H9 (cell line): ENCODE measurements around the gene P4HTM. TPM values are rescaled to one million over a fixed set of nuclear protein-coding genes. Genes with fewer than 3 reads are reported as not detected.

ENCODE experiments used
- DNase-seq: peaks from one replicate; pipeline ENCODE4 v3.0.0-alpha.2; 2017
- H2AFZ ChIP-seq: one replicate; pipeline ENCODE4 v1.6.1; 2013; ENCODE audit warnings: mild to moderate bottlenecking, low read length, control low read depth, moderate library complexity
- H2AK5ac ChIP-seq: 2 replicates; pipeline ENCODE4 v1.6.1; 2013; ENCODE audit warnings: low read length, control low read depth, mixed read lengths; ENCODE audit not compliant: insufficient read length
- H2BK120ac ChIP-seq: one replicate; pipeline ENCODE4 v1.6.1; 2013; ENCODE audit warnings: low read depth, mild to moderate bottlenecking, low read length, control low read depth, inconsistent platforms; ENCODE audit not compliant: poor library complexity, severe bottlenecking
- H2BK12ac ChIP-seq: 2 replicates; pipeline ENCODE4 v1.6.1; 2013; ENCODE audit warnings: low read length, control low read depth, mixed read lengths, low read depth; ENCODE audit not compliant: insufficient read length
- H2BK15ac ChIP-seq: 2 replicates; pipeline ENCODE4 v1.6.1; 2013; ENCODE audit warnings: low read depth, low read length, control low read depth
- H2BK20ac ChIP-seq: one replicate; pipeline ENCODE4 v1.6.1; 2013; ENCODE audit warnings: low read depth, mild to moderate bottlenecking, low read length, control low read depth, inconsistent platforms; ENCODE audit not compliant: poor library complexity, severe bottlenecking
- H2BK5ac ChIP-seq: 2 replicates; pipeline ENCODE4 v1.6.1; 2013; ENCODE audit warnings: low read length, control low read depth, mixed read lengths; ENCODE audit not compliant: insufficient read length
- H3K14ac ChIP-seq: 2 replicates; pipeline ENCODE4 v1.6.1; 2013; ENCODE audit warnings: low read length, control low read depth; ENCODE audit not compliant: insufficient read depth
- H3K18ac ChIP-seq: 2 replicates; pipeline ENCODE4 v1.6.1; 2013; ENCODE audit warnings: low read depth, mild to moderate bottlenecking, mixed read lengths, low read length, control low read depth; ENCODE audit not compliant: insufficient read length
- H3K23ac ChIP-seq: 2 replicates; pipeline ENCODE4 v1.6.1; 2013; ENCODE audit warnings: low read length, control low read depth, mixed read lengths, low read depth; ENCODE audit not compliant: insufficient read length
- H3K23me2 ChIP-seq: 2 replicates; pipeline ENCODE4 v1.6.1; 2013; ENCODE audit warnings: low read depth, mild to moderate bottlenecking, mixed read lengths, low read length, control low read depth; ENCODE audit not compliant: insufficient read length, poor library complexity, severe bottlenecking
- H3K27ac ChIP-seq: 2 replicates; pipeline ENCODE4 v1.5.1; 2013; ENCODE audit warnings: low read length, control low read depth, mixed read lengths, low read depth; ENCODE audit not compliant: insufficient read length
- H3K27me3 ChIP-seq: 2 replicates; pipeline ENCODE4 v1.6.1; 2013; ENCODE audit warnings: low read length, control low read depth, inconsistent platforms; ENCODE audit not compliant: insufficient read depth
- H3K4ac ChIP-seq: 2 replicates; pipeline ENCODE4 v1.6.1; 2013; ENCODE audit warnings: low read depth, mild to moderate bottlenecking, control low read depth, inconsistent platforms, low read length, moderate library complexity
- H3K4me1 ChIP-seq: 2 replicates; pipeline ENCODE4 v1.6.1; 2013; ENCODE audit warnings: low read length, control low read depth, inconsistent platforms; ENCODE audit not compliant: insufficient read depth
- H3K4me2 ChIP-seq: 2 replicates; pipeline ENCODE4 v1.6.1; 2013; ENCODE audit warnings: low read length, control low read depth, mixed read lengths; ENCODE audit not compliant: insufficient read length, insufficient read depth
- H3K56ac ChIP-seq: 2 replicates; pipeline ENCODE4 v1.6.1; 2013; ENCODE audit warnings: low read depth, mild to moderate bottlenecking, mixed read lengths, low read length, control low read depth; ENCODE audit not compliant: insufficient read length
- H3K79me1 ChIP-seq: 2 replicates; pipeline ENCODE4 v1.6.1; 2013; ENCODE audit warnings: low read depth, mild to moderate bottlenecking, moderate library complexity, low read length, control low read depth, inconsistent platforms; ENCODE audit not compliant: insufficient read depth, poor library complexity, severe bottlenecking
- H3K79me2 ChIP-seq: 2 replicates; pipeline ENCODE4 v1.6.1; 2013; ENCODE audit warnings: low read length, control low read depth, inconsistent platforms; ENCODE audit not compliant: insufficient read depth
- H3K9ac ChIP-seq: 2 replicates; pipeline ENCODE4 v1.6.1; 2013; ENCODE audit warnings: low read length, control low read depth, mixed read lengths; ENCODE audit not compliant: insufficient read length; ENCODE audit errors: extremely low read depth
- H3K9me3 ChIP-seq: one replicate; pipeline ENCODE4 v1.6.1; 2013; ENCODE audit warnings: low read depth, low read length, inconsistent platforms; ENCODE audit not compliant: control insufficient read depth
- H3T11ph ChIP-seq: one replicate; pipeline ENCODE4 v1.6.1; 2013; ENCODE audit warnings: mild to moderate bottlenecking, low read length, control low read depth, inconsistent platforms
- H4K20me1 ChIP-seq: one replicate; pipeline ENCODE4 v1.6.1; 2013; ENCODE audit not compliant: control insufficient read depth, insufficient read length, insufficient read depth
- H4K5ac ChIP-seq: 2 replicates; pipeline ENCODE4 v1.6.1; 2013; ENCODE audit warnings: low read depth, mild to moderate bottlenecking, mixed read lengths, low read length, control low read depth; ENCODE audit not compliant: insufficient read length
- H4K8ac ChIP-seq: replicated peaks from 2 replicates; pipeline ENCODE4 v1.6.1; 2013; ENCODE audit warnings: low read length, control low read depth, mixed read lengths, low read depth; ENCODE audit not compliant: insufficient read length
- H4K91ac ChIP-seq: 2 replicates; pipeline ENCODE4 v1.6.1; 2013; ENCODE audit warnings: low read depth, mild to moderate bottlenecking, moderate library complexity, mixed read lengths, low read length, control low read depth; ENCODE audit not compliant: insufficient read length
- H3K27ac Mint-ChIP-seq, 3 experiments: 2 replicates in 2 of 3; 3 replicates in 1 of 3; pipeline ENCODE4 v1.8.0; 2020 to 2021; ENCODE audit warnings: mixed read lengths in 3 of 3, mild to moderate bottlenecking in 1 of 3, moderate library complexity in 1 of 3
- H3K27me3 Mint-ChIP-seq: 2 replicates; pipeline ENCODE4 v1.8.0; 2021; ENCODE audit warnings: low read depth, mild to moderate bottlenecking, moderate library complexity, mixed read lengths
- H3K36me3 Mint-ChIP-seq, 3 experiments: 2 replicates in 2 of 3; 3 replicates in 1 of 3; pipeline ENCODE4 v1.8.0; 2020 to 2021; ENCODE audit warnings: low read depth in 3 of 3, mixed read lengths in 3 of 3; ENCODE audit not compliant: insufficient read depth in 1 of 3
- H3K4me1 Mint-ChIP-seq, 2 experiments: 2 replicates each; pipeline ENCODE4 v1.8.0; 2020; ENCODE audit warnings: mixed read lengths in 2 of 2
- H3K4me3 Mint-ChIP-seq, 2 experiments: 2 replicates in 1 of 2; 3 replicates in 1 of 2; pipeline ENCODE4 v1.8.0; 2020 to 2021; ENCODE audit warnings: mild to moderate bottlenecking in 2 of 2, mixed read lengths in 2 of 2, moderate library complexity in 1 of 2
- H3K9me3 Mint-ChIP-seq, 2 experiments: 2 replicates in 1 of 2; 3 replicates in 1 of 2; pipeline ENCODE4 v1.8.0; 2020; ENCODE audit warnings: mild to moderate bottlenecking in 2 of 2, mixed read lengths in 2 of 2, moderate library complexity in 1 of 2
- total RNA-seq: library from RNA; stranded (reverse); gene quantifications from 2 replicates; pipeline ENCODE4 v1.2.1, GENCODE V29; 2021
- TF ChIP-seq, protein P1 (sequence below): fragments of 200-600 bp; sonication (generic); conservative IDR thresholded peaks from 3 replicates; pipeline ENCODE4 v1.8.0; 2021; ENCODE audit warnings: antibody characterized with exemption, mild to moderate bottlenecking

The P4HTM gene
- total RNA-seq, 1 experiment from 2014 or later: 36.0 TPM

DNA sequence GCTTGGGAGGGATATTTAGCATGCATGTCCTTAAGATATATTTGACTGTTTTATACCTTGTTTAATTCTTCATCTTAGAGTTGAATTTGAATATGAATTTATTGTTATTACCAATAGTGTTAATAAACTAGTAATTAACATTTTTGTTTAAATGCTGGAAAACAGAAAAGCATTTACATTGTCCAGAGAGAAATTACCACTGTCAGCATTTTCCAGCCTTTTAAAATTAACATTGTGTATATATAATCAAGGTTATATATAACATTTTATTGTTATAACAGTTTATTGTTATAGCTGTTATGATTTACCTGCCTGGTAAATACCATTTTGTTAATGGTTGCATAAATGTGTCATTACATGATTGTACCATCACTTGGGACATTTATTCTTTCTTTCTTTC is 8.0 kb upstream of the P4HTM start:
- H2AK5ac ChIP-seq: no peak overlapping the region
- no peak overlapping the region for H3K4me2 ChIP-seq
- H3K4me1 ChIP-seq: no peaks in the 10 kb centered on the region
- H3K4me3 Mint-ChIP-seq: no peak overlapping the region
- no peak overlapping the region for H4K5ac ChIP-seq
- no peaks in the 10 kb centered on the region for H3K9me3 Mint-ChIP-seq
- no peak overlapping the region for H4K91ac ChIP-seq
- H2AFZ ChIP-seq: no peak overlapping the region
- no peak for DNase-seq
- no peaks in the 10 kb centered on the region for H3K23me2 ChIP-seq
- no peak overlapping the region for H3K9ac ChIP-seq
- no peak overlapping the region for H2BK5ac ChIP-seq
- H3K18ac ChIP-seq: no peak overlapping the region
- H3K4ac ChIP-seq: no peak overlapping the region
- H3K36me3 Mint-ChIP-seq: peaks cover 41 to 82% (median 58%) of the 10 kb centered on the region in 3 experiments
- H3K27ac ChIP-seq: no peak overlapping the region
- H3K27me3 Mint-ChIP-seq: no peaks in the 10 kb centered on the region
- H3T11ph ChIP-seq: no peak overlapping the region
- no peak overlapping the region for H2BK15ac ChIP-seq
- no peak overlapping the region for H3K14ac ChIP-seq
- no peak overlapping the region for H3K56ac ChIP-seq
- H3K9me3 ChIP-seq: no peaks in the 10 kb centered on the region
- H3K79me2 ChIP-seq: no peaks in the 10 kb centered on the region
- H3K4me1 Mint-ChIP-seq: no peaks in the 10 kb centered on the region
- no peak overlapping the region for H2BK120ac ChIP-seq
- no peaks in the 10 kb centered on the region for H3K27me3 ChIP-seq
- no peak overlapping the region for H3K23ac ChIP-seq
- H2BK12ac ChIP-seq: no peak overlapping the region
- TF ChIP-seq, protein P1, sequence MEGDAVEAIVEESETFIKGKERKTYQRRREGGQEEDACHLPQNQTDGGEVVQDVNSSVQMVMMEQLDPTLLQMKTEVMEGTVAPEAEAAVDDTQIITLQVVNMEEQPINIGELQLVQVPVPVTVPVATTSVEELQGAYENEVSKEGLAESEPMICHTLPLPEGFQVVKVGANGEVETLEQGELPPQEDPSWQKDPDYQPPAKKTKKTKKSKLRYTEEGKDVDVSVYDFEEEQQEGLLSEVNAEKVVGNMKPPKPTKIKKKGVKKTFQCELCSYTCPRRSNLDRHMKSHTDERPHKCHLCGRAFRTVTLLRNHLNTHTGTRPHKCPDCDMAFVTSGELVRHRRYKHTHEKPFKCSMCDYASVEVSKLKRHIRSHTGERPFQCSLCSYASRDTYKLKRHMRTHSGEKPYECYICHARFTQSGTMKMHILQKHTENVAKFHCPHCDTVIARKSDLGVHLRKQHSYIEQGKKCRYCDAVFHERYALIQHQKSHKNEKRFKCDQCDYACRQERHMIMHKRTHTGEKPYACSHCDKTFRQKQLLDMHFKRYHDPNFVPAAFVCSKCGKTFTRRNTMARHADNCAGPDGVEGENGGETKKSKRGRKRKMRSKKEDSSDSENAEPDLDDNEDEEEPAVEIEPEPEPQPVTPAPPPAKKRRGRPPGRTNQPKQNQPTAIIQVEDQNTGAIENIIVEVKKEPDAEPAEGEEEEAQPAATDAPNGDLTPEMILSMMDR: no peak
- no peak overlapping the region for H3K27ac Mint-ChIP-seq
- no peak overlapping the region for H4K8ac ChIP-seq
- no peak overlapping the region for H2BK20ac ChIP-seq
- H4K20me1 ChIP-seq: no peaks in the 10 kb centered on the region
- H3K79me1 ChIP-seq: no peaks in the 10 kb centered on the region
